GM19099 (cell line): ENCODE data around the gene PLXNC1.

Source experiments
- POLR2A ChIP-seq: IDR thresholded peaks from 3 replicates; pipeline ENCODE4 v1.6.1; 2011; ENCODE audit warnings: low read depth; ENCODE audit not compliant: insufficient read length; ENCODE audit errors: extremely low read depth

Gene PLXNC1

GRCh38 chr12:94231709-94232108, 83.3 kb downstream of the PLXNC1 start:
- no peak for TF ChIP-seq POLR2A

GRCh38 chr12:94235848-94236247, 87.5 kb downstream of the PLXNC1 start:
- no peak for TF ChIP-seq POLR2A

- TF ChIP-seq POLR2A = no peak
Measured at GRCh38 chr12:94239332-94239993, 91.1 kb downstream of the PLXNC1 start.

- no peak for TF ChIP-seq POLR2A
Measured at GRCh38 chr12:94240171-94240570, 91.8 kb downstream of the PLXNC1 start.

GRCh38 chr12:94242901-94243300, 94.5 kb downstream of the PLXNC1 start:
- no peak for TF ChIP-seq POLR2A

- peak; percentile 30 for TF ChIP-seq POLR2A
Measured at GRCh38 chr12:94244165-94245133, 96.1 kb downstream of the PLXNC1 start.

- no peak for TF ChIP-seq POLR2A
Measured at GRCh38 chr12:94245631-94246383, 97.4 kb downstream of the PLXNC1 start.

GRCh38 chr12:94247246-94247645, 98.9 kb downstream of the PLXNC1 start:
- no peak for TF ChIP-seq POLR2A

- no peak for TF ChIP-seq POLR2A
Measured at GRCh38 chr12:94248582-94248981, 100.2 kb downstream of the PLXNC1 start.

- no peak for TF ChIP-seq POLR2A
Measured at GRCh38 chr12:94250130-94250529, 101.8 kb downstream of the PLXNC1 start.

- no peak for TF ChIP-seq POLR2A
Measured at GRCh38 chr12:94254270-94254669, 105.9 kb downstream of the PLXNC1 start.

- no peak for TF ChIP-seq POLR2A
Measured at GRCh38 chr12:94255006-94255405, 106.6 kb downstream of the PLXNC1 start.

- no peak for TF ChIP-seq POLR2A
Measured at GRCh38 chr12:94255428-94255827, 107.1 kb downstream of the PLXNC1 start.

- no peak for TF ChIP-seq POLR2A
Measured at GRCh38 chr12:94258593-94258992, 110.2 kb downstream of the PLXNC1 start.

- no peak for TF ChIP-seq POLR2A
Measured at GRCh38 chr12:94260017-94260416, 111.6 kb downstream of the PLXNC1 start.
